NT2/D1 (cell line): ENCODE data around the gene FMNL2.
A peak's percentile ranks its signal among the peaks of the same experiment; 100 is the strongest.

ENCODE experiments used
- DNase-seq: peaks from one replicate; pipeline ENCODE4 v3.0.0-alpha.2; 2011; ENCODE audit warnings: low read depth, low spot score
- H3K27me3 ChIP-seq: 2 replicates; pipeline ENCODE4 v1.6.0; 2011; ENCODE audit warnings: mild to moderate bottlenecking; ENCODE audit not compliant: insufficient read length, insufficient read depth
- H3K36me3 ChIP-seq: 2 replicates; pipeline ENCODE4 v1.6.1; 2011; ENCODE audit warnings: mild to moderate bottlenecking, low read length, mixed read lengths; ENCODE audit not compliant: insufficient read depth, insufficient read length
- H3K4me1 ChIP-seq: 2 replicates; pipeline ENCODE4 v1.5.1; 2011; ENCODE audit not compliant: insufficient read depth, insufficient read length
- H3K4me3 ChIP-seq: 2 replicates; pipeline ENCODE4 v1.5.1; 2011; ENCODE audit warnings: low read depth; ENCODE audit not compliant: insufficient read length
- H3K9ac ChIP-seq: 2 replicates; pipeline ENCODE4 v1.6.0; 2011; ENCODE audit warnings: low read depth; ENCODE audit not compliant: insufficient read length
- H3K9me3 ChIP-seq: 2 replicates; pipeline ENCODE4 v1.5.1; 2011; ENCODE audit warnings: mild to moderate bottlenecking, low read length; ENCODE audit not compliant: insufficient read depth
- SUZ12 ChIP-seq: IDR thresholded peaks from 2 replicates; pipeline ENCODE4 v1.6.1; 2011; ENCODE audit not compliant: insufficient read length, insufficient read depth; ENCODE audit errors: extremely low read depth
- YY1 ChIP-seq: IDR thresholded peaks from 2 replicates; pipeline ENCODE4 v1.6.1; 2011; ENCODE audit not compliant: insufficient read length, insufficient read depth
- ZNF274 ChIP-seq: IDR thresholded peaks from 2 replicates; pipeline ENCODE4 v1.6.1; 2011; ENCODE audit warnings: mild to moderate bottlenecking, low read depth, low read length

The FMNL2 gene

DNA sequence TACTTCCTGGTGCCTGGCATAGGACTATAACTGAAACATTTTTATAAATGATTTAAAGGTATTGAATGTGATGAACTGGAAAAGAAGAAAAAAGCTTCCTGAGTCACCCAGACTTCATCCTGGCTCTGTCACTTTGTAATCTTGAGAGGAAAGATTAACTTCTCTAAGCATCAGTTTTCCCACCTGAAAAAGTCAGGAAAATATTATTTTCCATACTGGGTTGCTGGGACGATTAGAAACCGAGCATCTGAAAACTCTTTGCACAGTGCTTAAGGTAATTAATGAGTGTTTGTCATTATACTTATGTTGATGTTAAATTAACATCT lies 71.8 kb downstream of the FMNL2 start:
- Histone ChIP-seq H3K9me3 (no peaks in the 10 kb centered on the region), H3K4me1 (no peaks in the 10 kb centered on the region), H3K9ac (no peak overlapping the region), H3K27me3 (no peaks in the 10 kb centered on the region), H3K4me3 (no peak overlapping the region), H3K36me3 (no peaks in the 10 kb centered on the region)
- no peak for TF ChIP-seq YY1
- no peak for TF ChIP-seq SUZ12
- TF ChIP-seq ZNF274, result no peak
- no peak for DNase-seq

GRCh38 chr2:152407204-152407721 lies 72.3 kb downstream of the FMNL2 start:
- H3K9ac ChIP-seq, result no peak overlapping the region
- H3K36me3 ChIP-seq, result no peaks in the 10 kb centered on the region
- no peak for TF ChIP-seq YY1
- no peak for TF ChIP-seq ZNF274
- TF ChIP-seq SUZ12, result no peak
- DNase-seq, result peak; percentile 48
- H3K4me1 ChIP-seq, result no peaks in the 10 kb centered on the region
- H3K27me3 ChIP-seq, result no peaks in the 10 kb centered on the region
- H3K9me3 ChIP-seq, result no peaks in the 10 kb centered on the region
- H3K4me3 ChIP-seq, result no peak overlapping the region

GRCh38 chr2:152407806-152408205 lies 72.8 kb downstream of the FMNL2 start:
- TF ChIP-seq SUZ12, result no peak
- Histone ChIP-seq H3K4me1 (no peaks in the 10 kb centered on the region), H3K27me3 (no peaks in the 10 kb centered on the region), H3K36me3 (no peaks in the 10 kb centered on the region), H3K4me3 (no peak overlapping the region), H3K9me3 (no peaks in the 10 kb centered on the region), H3K9ac (no peak overlapping the region)
- no peak for DNase-seq

DNA sequence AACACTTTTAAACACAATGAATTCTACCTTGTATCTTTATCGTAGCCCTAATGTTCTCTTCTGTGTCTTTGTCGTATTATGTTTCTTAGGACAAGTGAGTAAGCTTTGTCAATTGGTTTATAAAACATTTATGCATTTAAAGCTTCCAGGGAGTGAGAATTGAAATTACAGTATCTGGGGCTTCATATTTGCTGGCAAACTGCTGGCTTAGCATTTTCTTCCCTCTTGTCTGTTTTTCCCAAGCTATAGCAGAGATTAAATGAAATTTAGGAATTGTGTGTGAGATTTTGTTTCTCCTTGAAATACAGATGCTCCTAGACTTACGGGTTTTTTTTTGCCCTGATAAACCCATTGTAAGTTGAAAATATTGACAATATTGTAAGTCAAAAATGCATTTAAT lies 73.3 kb downstream of the FMNL2 start:
- H3K4me1 ChIP-seq, result no peaks in the 10 kb centered on the region
- H3K4me3 ChIP-seq, result no peak overlapping the region
- no peak for TF ChIP-seq YY1
- no peak for TF ChIP-seq ZNF274
- TF ChIP-seq SUZ12, result no peak
- DNase-seq, result no peak
- H3K36me3 ChIP-seq, result no peaks in the 10 kb centered on the region
- no peaks in the 10 kb centered on the region for H3K27me3 ChIP-seq
- no peaks in the 10 kb centered on the region for H3K9me3 ChIP-seq
- no peak overlapping the region for H3K9ac ChIP-seq

- no peak overlapping the region for H3K9ac ChIP-seq
- no peaks in the 10 kb centered on the region for H3K27me3 ChIP-seq
- H3K4me1 ChIP-seq, result no peaks in the 10 kb centered on the region
- no peak overlapping the region for H3K4me3 ChIP-seq
- H3K36me3 ChIP-seq, result no peaks in the 10 kb centered on the region
- DNase-seq, result no peak
- TF ChIP-seq YY1, result no peak
- TF ChIP-seq ZNF274, result no peak
- no peak for TF ChIP-seq SUZ12
- H3K9me3 ChIP-seq, result no peaks in the 10 kb centered on the region
Measured at GRCh38 chr2:152409386-152410164, 74.6 kb downstream of the FMNL2 start.

- no peaks in the 10 kb centered on the region for H3K9me3 ChIP-seq
- no peaks in the 10 kb centered on the region for H3K36me3 ChIP-seq
- TF ChIP-seq YY1 (no peak), SUZ12 (no peak), ZNF274 (no peak)
- no peaks in the 10 kb centered on the region for H3K27me3 ChIP-seq
- no peak for DNase-seq
- no peak overlapping the region for H3K9ac ChIP-seq
- H3K4me3 ChIP-seq, result no peak overlapping the region
- no peaks in the 10 kb centered on the region for H3K4me1 ChIP-seq
Measured at GRCh38 chr2:152410165-152410597, 75.2 kb downstream of the FMNL2 start.

- no peak overlapping the region for H3K9ac ChIP-seq
- DNase-seq, result no peak
- H3K4me3 ChIP-seq, result no peak overlapping the region
- no peaks in the 10 kb centered on the region for H3K27me3 ChIP-seq
- no peaks in the 10 kb centered on the region for H3K9me3 ChIP-seq
- H3K36me3 ChIP-seq, result no peaks in the 10 kb centered on the region
- no peaks in the 10 kb centered on the region for H3K4me1 ChIP-seq
- TF ChIP-seq SUZ12 (no peak), ZNF274 (no peak), YY1 (no peak)
Measured at GRCh38 chr2:152411154-152411553, 76.2 kb downstream of the FMNL2 start.
